NK-92 (cell line): ENCODE data around the gene PLCG2.
"Not testable (repeated sequence)": the region's sequence is repeated elsewhere in the genome, so short reads cannot be mapped to it uniquely, and the experiment has no call there.

Experiments
- DNase-seq: peaks from one replicate; lab custom pipeline; 2025; ENCODE audit not compliant: unreplicated experiment; lab: John Stamatoyannopoulos, UW

Gene PLCG2

DNA sequence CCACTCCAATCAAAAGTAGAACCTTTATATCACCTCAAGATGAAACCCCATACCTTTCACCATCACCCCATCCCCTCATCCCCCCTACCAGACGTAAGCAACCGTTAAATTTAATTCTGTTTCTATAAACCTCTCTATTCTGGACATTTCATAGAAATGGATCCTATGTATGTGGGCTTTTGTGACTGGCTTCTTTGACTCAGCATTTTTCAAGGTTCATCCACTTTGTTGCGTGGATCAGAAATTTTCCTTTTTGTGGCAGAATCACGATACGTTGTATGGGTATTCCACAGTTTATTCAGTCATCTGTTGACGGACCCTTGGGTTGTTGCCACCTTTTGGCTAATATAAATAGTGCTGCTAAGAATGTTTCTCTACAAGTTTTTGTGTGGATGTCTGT lies 8.6 kb downstream of the PLCG2 start:
- DNase-seq = no peak

DNA sequence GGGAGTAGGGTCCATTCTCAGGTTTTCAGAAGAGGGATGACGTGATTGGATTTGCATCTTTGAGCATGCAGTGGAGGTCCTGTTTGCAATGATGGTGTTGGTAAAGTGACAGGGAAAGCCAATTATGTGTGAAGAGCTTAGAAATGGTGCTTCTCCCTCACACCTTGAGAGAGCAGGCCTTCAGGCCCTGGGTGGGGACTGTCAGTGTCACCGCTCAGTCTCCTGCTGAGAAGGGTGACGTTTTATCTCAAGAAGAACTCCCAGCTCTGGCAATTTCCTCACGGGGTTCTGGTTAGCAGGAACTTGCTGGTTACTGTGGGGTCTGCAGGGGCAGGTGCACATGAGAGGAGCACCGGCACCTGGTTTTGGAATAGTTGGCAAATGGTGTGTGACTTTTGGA lies 11.2 kb downstream of the PLCG2 start:
- no peak for DNase-seq

- DNase-seq = no peak
Measured at GRCh38 chr16:81790830-81791435, 11.8 kb downstream of the PLCG2 start.

DNA sequence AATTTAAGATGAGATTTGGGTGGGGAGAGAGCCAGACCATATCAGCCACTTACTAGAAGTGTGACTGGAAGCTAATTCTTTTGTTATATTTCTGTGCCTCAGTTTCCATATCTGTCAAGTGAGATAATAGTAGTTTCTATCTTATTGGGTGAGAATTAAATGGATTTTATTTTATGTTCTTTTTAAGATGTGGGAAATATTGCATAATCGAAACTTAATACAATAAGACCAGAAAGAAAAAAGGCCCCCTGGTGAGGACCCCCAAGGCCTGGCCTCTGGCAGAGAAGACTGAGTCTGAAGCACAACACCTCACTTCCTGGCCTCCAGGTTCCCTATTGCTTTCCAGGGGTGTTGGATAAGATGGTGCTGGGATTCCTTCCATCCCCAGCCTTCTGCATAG lies 13.7 kb downstream of the PLCG2 start:
- DNase-seq = no peak

GRCh38 chr16:81795193-81795592 lies 16.1 kb downstream of the PLCG2 start:
- no peak for DNase-seq

DNA sequence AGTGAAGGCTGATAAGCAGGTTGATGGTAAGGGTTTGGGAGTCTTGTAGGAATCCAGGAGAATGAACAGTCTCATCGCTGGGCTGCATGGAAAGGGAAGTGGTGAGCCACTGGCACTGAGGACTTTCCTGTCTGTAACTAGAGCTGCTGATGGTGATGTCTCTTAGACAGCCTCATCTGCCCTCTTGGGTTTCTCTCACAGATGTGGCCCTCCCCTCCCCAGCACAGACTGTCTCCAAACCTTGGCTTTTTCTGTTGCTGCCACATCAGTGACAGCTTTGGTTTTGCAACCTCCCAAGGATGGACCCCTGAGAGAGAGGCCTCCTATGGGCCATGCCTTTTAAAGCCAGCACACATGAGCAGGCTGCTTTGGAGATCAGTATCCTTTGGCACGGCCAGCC lies 16.9 kb downstream of the PLCG2 start:
- no peak for DNase-seq

DNA sequence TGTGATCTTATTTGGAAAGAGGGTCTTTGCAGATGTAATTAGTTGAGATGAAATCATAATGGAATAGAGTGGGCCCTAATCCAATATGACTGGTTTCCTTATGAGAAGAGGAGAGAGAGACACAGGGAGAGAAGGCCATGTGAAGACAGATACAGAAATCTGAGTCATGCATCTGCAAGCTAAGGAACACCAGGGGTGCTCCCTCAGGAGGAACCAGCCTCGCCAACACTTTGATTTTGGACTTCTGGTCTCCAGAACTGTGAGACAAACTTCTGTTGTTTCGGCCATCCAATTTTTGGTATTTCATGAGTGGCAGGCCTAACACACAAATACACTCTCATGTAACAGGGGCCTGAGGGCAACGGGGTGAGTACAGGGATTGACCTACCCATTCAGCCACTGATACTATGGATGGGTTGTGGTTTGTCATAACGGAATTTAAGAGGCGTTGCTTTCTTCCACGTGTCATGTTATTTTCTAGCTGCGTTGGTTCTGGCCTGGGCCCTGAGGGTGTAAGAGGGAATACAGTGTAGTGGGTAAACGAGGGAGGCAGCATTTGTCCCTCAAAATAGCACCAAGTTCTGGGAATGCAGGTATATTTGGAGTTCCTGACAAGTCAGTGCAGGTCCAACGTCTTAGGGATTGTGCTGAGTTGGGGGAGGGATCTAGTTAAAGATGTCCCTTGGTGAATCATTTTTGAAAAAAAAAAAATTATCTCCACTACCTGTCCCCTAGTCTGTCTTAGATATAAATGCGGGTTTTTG lies 17.7 kb downstream of the PLCG2 start:
- DNase-seq = no peak

- DNase-seq = no peak
Measured at GRCh38 chr16:81797443-81797842, 18.4 kb downstream of the PLCG2 start.

DNA sequence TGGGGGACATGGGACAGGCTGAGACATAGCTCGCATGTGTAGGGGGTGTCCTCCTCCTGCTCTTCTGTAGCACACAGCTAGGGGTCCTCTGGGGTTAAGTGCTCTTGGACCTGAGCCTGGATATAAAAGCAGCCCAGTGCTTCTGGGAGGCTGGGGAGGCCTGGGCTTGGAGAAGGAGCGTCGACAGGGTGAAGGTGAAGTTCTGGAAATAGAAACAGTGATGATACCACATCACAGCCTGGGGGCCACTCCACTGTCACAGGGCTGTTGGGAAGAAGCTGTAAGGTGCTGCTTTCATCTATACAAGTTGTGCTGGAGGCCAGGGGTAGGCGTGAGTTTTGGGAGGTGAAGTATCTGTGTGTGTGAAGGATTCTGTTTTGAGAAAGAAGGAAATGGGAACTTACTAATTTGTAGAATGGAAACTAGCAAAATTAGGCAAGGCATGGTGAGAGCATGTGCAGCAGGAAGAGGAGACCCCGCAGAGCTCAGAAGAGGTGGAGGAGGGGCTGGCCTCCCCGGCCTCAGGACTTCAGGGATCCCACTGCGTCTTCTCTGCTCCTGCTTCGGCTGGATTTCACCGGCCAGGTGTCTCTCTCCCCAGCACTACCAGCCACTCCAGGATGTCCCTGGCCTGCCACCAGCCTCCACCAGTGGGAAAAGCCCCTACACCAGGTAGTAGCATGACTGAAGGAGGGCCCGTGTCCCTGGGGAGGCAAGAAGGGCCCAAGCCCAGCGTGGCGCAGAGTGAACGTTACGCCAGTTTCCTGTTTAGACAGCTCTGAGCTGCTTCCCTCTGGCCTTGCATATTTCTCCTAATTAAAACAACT lies 19.4 kb downstream of the PLCG2 start:
- no peak for DNase-seq

DNA sequence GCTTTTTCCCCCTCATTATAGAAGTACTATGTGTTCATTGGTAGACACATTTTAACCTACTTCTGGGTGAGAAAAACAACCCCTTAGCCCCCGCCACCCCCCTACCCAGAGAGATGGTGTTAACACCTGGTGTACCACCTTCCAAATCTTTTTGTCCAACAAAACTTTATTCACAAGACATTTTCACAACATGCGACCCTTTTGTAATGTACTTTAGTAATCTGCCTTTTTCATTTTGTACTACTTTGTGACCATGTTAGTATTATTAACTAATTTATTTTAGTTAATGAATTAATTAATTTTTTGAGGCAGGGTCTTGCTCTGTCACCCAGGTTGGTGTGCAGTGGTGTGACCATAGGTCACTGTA lies 20.0 kb downstream of the PLCG2 start:
- no peak for DNase-seq

- not testable (repeated sequence) for DNase-seq
Measured at GRCh38 chr16:81801724-81802123, 22.6 kb downstream of the PLCG2 start.

- no peak for DNase-seq
Measured at GRCh38 chr16:81803332-81803731, 24.2 kb downstream of the PLCG2 start.

GRCh38 chr16:81804134-81804610 lies 25.1 kb downstream of the PLCG2 start:
- no peak for DNase-seq

DNA sequence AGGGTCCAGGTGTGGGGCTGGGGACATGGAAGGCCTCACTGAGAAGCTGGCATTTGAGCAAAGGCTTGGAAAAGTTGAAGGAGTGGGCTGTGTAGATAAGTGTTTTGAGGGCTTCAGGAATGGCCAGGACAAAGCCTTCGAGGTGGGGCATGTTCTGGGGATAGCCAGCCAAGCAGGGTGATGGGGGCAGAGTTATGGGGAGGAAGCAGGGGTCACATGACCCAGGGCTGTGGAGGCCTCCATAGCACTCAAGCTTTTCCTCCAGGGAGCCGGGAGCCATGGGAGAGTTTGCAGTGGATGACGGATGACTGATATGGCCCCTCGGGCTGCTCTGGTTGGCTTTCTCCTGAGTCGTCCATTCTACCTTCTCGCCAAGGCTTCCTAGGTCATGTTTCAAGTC lies 27.6 kb downstream of the PLCG2 start:
- DNase-seq = no peak

DNA sequence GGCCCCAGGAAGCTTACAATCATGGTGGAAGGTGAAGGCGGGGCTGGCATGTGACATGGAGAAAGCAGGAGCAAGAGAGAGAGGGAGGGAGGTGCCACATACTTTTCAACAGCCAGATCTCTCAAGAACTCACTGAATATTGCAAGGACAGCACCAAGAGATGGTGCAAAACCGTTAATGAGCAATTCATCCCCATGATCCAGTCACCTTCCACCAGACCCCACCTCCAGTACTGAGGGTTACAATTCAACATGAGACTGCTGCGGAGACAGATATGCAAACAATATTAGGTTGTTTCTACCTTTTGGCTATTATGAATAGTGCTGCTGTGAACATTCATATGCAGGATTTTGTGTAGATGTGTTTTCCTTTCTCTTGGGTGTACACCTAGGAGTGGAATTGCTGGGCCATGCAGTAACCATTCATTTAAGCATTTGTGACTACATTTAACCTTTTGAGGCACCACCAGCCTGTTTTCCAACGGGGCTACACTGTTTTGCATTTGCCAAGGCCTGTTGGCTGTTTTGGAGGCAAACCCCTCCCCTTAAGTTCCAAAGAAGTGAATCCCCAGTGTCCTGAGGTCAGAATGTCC lies 28.8 kb downstream of the PLCG2 start:
- DNase-seq = no peak

- no peak for DNase-seq
Measured at GRCh38 chr16:81808933-81809480, 29.9 kb downstream of the PLCG2 start.

- no peak for DNase-seq
Measured at GRCh38 chr16:81809567-81809966, 30.5 kb downstream of the PLCG2 start.

- no peak for DNase-seq
Measured at GRCh38 chr16:81810361-81810760, 31.3 kb downstream of the PLCG2 start.

GRCh38 chr16:81810894-81811538 lies 31.9 kb downstream of the PLCG2 start:
- DNase-seq = no peak

- DNase-seq = no peak
Measured at GRCh38 chr16:81813648-81814047, 34.6 kb downstream of the PLCG2 start.
